NCI-H460 (cell line): ENCODE results near the gene GLB1L2. TPM values are rescaled to one million over a fixed set of nuclear protein-coding genes. Genes with fewer than 3 reads are reported as not detected.

Source experiments
- DNase-seq: peaks from one replicate; pipeline ENCODE4 v3.0.0-alpha.2; 2016; ENCODE audit warnings: low read depth; ENCODE audit errors: extremely low read depth
- total RNA-seq: library from RNA; depleted of rRNA; stranded (reverse); fragments of >200 nt; shearing (Covaris generic); gene quantifications from 2 replicates; pipeline ENCODE4 v1.2.3, GENCODE V29; 2014

GLB1L2 gene
- total RNA-seq, 1 experiment from 2014 or later = 8.9 TPM

GRCh38 chr11:134399996-134400395, 68.2 kb downstream of the GLB1L2 start:
- DNase-seq = no peak

- no peak for DNase-seq
Measured at GRCh38 chr11:134401825-134402809, 70.3 kb downstream of the GLB1L2 start.

- no peak for DNase-seq
Measured at GRCh38 chr11:134402910-134403309, 71.1 kb downstream of the GLB1L2 start.

- no peak for DNase-seq
Measured at GRCh38 chr11:134404575-134405341, 73.0 kb downstream of the GLB1L2 start.

- DNase-seq = no peak
Measured at GRCh38 chr11:134405436-134405835, 73.6 kb downstream of the GLB1L2 start.

- DNase-seq = no peak
Measured at GRCh38 chr11:134405841-134406240, 74.1 kb downstream of the GLB1L2 start.

- DNase-seq = no peak
Measured at GRCh38 chr11:134406264-134407185, 74.7 kb downstream of the GLB1L2 start.

GRCh38 chr11:134407321-134407828, 75.6 kb downstream of the GLB1L2 start:
- DNase-seq = no peak

GRCh38 chr11:134407923-134408322, 76.1 kb downstream of the GLB1L2 start:
- DNase-seq = no peak

- no peak for DNase-seq
Measured at GRCh38 chr11:134409552-134410429, 78.0 kb downstream of the GLB1L2 start.

GRCh38 chr11:134410766-134411165, 79.0 kb downstream of the GLB1L2 start:
- DNase-seq = no peak

GRCh38 chr11:134412203-134413042, 80.6 kb downstream of the GLB1L2 start, which contains the start of gene B3GAT1:
TSS of gene B3GAT1 (minus strand) at chr11:134412242. CDS start at chr11:134387659, 24,583 bp downstream.
- no peak for DNase-seq

GRCh38 chr11:134413043-134413825, 81.4 kb downstream of the GLB1L2 start:
- no peak for DNase-seq

- no peak for DNase-seq
Measured at GRCh38 chr11:134413826-134414731, 82.3 kb downstream of the GLB1L2 start.

- DNase-seq = no peak
Measured at GRCh38 chr11:134414766-134415765, 83.3 kb downstream of the GLB1L2 start.
